HEK293T (cell line): ENCODE measurements around the gene MRPL55.

Source experiments
- ARNT ChIP-seq: fragments of 450-650 bp; IDR thresholded peaks from 2 replicates; pipeline ENCODE4 v1.6.1; 2017; ENCODE audit warnings: mild to moderate bottlenecking
- CTBP1 ChIP-seq: fragments of 450-650 bp; IDR thresholded peaks from 2 replicates; pipeline ENCODE4 v1.6.1; 2016; ENCODE audit warnings: borderline replicate concordance
- L3MBTL2 ChIP-seq: fragments of 450-650 bp; conservative IDR thresholded peaks from 2 replicates; pipeline ENCODE4 v1.6.1; 2016; ENCODE audit warnings: mild to moderate bottlenecking
- SUZ12 ChIP-seq: fragments of 450-650 bp; IDR thresholded peaks from 2 replicates; pipeline ENCODE4 v1.6.1; 2016; ENCODE audit warnings: mild to moderate bottlenecking

GRCh38 chr1:228073857-228074545, 35.1 kb downstream of the MRPL55 start:
- TF ChIP-seq SUZ12 (no peak), ARNT (no peak), CTBP1 (no peak), L3MBTL2 (no peak)
